ENCODE measurements around the gene OCRL. TPM values are rescaled to one million over a fixed set of nuclear protein-coding genes. Genes with fewer than 3 reads are reported as not detected.

Gene OCRL
- total RNA-seq, 4 donors from 2014 or later, result 13.2 to 18.0 (median 15.9) TPM

GRCh38 chrX:129614481-129615255 is 74.6 kb downstream of the OCRL start:
- no peak for TF ChIP-seq POLR2A (IDR thresholded peaks at IDR 0.05)
- no peak for TF ChIP-seq CTCF (IDR thresholded peaks at IDR 0.05)
- DNase-seq (ENCODE audit: low spot score in 2 of 2), result no peak
- H3K4me3 ChIP-seq (ENCODE audit: low read depth, poor library complexity, severe bottlenecking), result no peak overlapping the region
- intact Hi-C loops (cut with DNase I; ENCODE audit: low total_unique reads), result no loop called here
- WGBS, 2 donors, result 78 to 95% methylated on average over 5 of the region's 5 CpGs

GRCh38 chrX:129617420-129617819 is 77.4 kb downstream of the OCRL start:
- WGBS, 2 donors, result 73 to 80% methylated on average over 6 of the region's 6 CpGs
- intact Hi-C loops (cut with DNase I; ENCODE audit: low total_unique reads), result no loop called here
- DNase-seq (ENCODE audit: low spot score in 2 of 2), result no peak
- no peak overlapping the region for H3K4me3 ChIP-seq (ENCODE audit: low read depth, poor library complexity, severe bottlenecking)
- no peak for TF ChIP-seq POLR2A (IDR thresholded peaks at IDR 0.05)
- no peak for TF ChIP-seq CTCF (IDR thresholded peaks at IDR 0.05)

- intact Hi-C loops (cut with DNase I; ENCODE audit: low total_unique reads), result no loop called here
- WGBS, 2 donors, result 66 to 92% methylated on average over 2 to 4 of the region's 4 CpGs
- TF ChIP-seq POLR2A (IDR thresholded peaks at IDR 0.05) (no peak), CTCF (IDR thresholded peaks at IDR 0.05) (no peak)
These were observed 78.9 kb downstream of the OCRL start for GRCh38 chrX:129618997-129619396.

GRCh38 chrX:129622757-129623301 is 82.8 kb downstream of the OCRL start:
- no peak for TF ChIP-seq CTCF (IDR thresholded peaks at IDR 0.05)
- no peak for TF ChIP-seq POLR2A (IDR thresholded peaks at IDR 0.05)
- DNase-seq (ENCODE audit: low spot score in 2 of 2), result no peak
- H3K4me3 ChIP-seq (ENCODE audit: low read depth, poor library complexity, severe bottlenecking), result no peak overlapping the region
- intact Hi-C loops (cut with DNase I; ENCODE audit: low total_unique reads), result no loop called here
- 77 to 78% methylated on average over 7 to 10 of the region's 10 CpGs for WGBS, 2 donors

More at GRCh38 chrX:129618997-129619396, 78.9 kb downstream of the OCRL start:
- no peak overlapping the region for H3K4me3 ChIP-seq (ENCODE audit: low read depth, poor library complexity, severe bottlenecking)
- DNase-seq (ENCODE audit: low spot score in 2 of 2), result no peak

GRCh38 chrX:129626026-129626425 is 86.0 kb downstream of the OCRL start:
- TF ChIP-seq CTCF (IDR thresholded peaks at IDR 0.05), result no peak
- no peak for TF ChIP-seq POLR2A (IDR thresholded peaks at IDR 0.05)
- intact Hi-C loops (cut with DNase I; ENCODE audit: low total_unique reads), result no loop called here
- WGBS, 2 donors, result 18 to 21% methylated on average over 3 of the region's 3 CpGs
- no peak for DNase-seq (ENCODE audit: low spot score in 2 of 2)
- H3K4me3 ChIP-seq (ENCODE audit: low read depth, poor library complexity, severe bottlenecking), result no peak overlapping the region

Measured in lower leg skin (tissue), 4 donors.